ENCODE data around the gene PHKG2. TPM values are rescaled to one million over a fixed set of nuclear protein-coding genes. Genes with fewer than 3 reads are reported as not detected.
A peak's percentile ranks its signal among the peaks of the same experiment; 100 is the strongest.

Gene PHKG2
- total RNA-seq, 2 experiments from 2014 or later: 27.8 to 30.3 TPM

- peaks cover 11% of the 10 kb centered on the region for H3K4me1 Mint-ChIP-seq (ENCODE audit: low read depth)
- ChIA-PET POLR2A (interaction anchor here (0.6 to 1.8 kb wide), 5 partner anchors 10 to 71 kb away, joined by 3 to 5 read pairs (median 3); no protein-coding TSS in a partner anchor), CTCF (interaction anchor here (1.0 kb wide), 1 partner anchor 27 kb away, joined by 4 read pairs; no protein-coding TSS in a partner anchor)
- H3K27ac Mint-ChIP-seq: peak within 1 kb of the TSS; percentile 46
- no peaks in the 10 kb centered on the region for H3K9me3 Mint-ChIP-seq
- peaks cover 4% of the 10 kb centered on the region for H3K36me3 Mint-ChIP-seq (ENCODE audit: low read depth)
- H3K4me3 Mint-ChIP-seq: peak within 1 kb of the TSS; percentile 83
- no peaks in the 10 kb centered on the region for H3K27me3 Mint-ChIP-seq
- intact Hi-C loops (cut with micrococcal nuclease): no loop called here
- TF ChIP-seq CTCF (IDR thresholded peaks at IDR 0.05): no peak
- DNase-seq: peak; percentile 30
- ATAC-seq: peak; percentile 60
Observed at GRCh38 chr16:30786936-30787612, 38.8 kb downstream of the PHKG2 start, which contains the start of gene ZNF629. TSS of gene ZNF629 (minus strand) at chr16:30787205. CDS start at chr16:30784482, 2,723 bp downstream.

- peak overlapping the region; percentile 83 for H3K4me3 Mint-ChIP-seq
- DNase-seq (no peak), ATAC-seq (no peak)
- no peak for TF ChIP-seq CTCF (IDR thresholded peaks at IDR 0.05)
- no peaks in the 10 kb centered on the region for H3K27me3 Mint-ChIP-seq
- POLR2A ChIA-PET: interaction anchor here (0.9 to 1.8 kb wide), 5 partner anchors 11 to 26 kb away, joined by 3 to 5 read pairs (median 3); no protein-coding TSS in a partner anchor
- peaks cover 11% of the 10 kb centered on the region for H3K4me1 Mint-ChIP-seq (ENCODE audit: low read depth)
- CTCF ChIA-PET: interaction anchor here (1.0 kb wide), 1 partner anchor 26 kb away, joined by 4 read pairs; no protein-coding TSS in a partner anchor
- no peaks in the 10 kb centered on the region for H3K9me3 Mint-ChIP-seq
- peak overlapping the region; percentile 46 for H3K27ac Mint-ChIP-seq
- H3K36me3 Mint-ChIP-seq (ENCODE audit: low read depth): peaks cover 4% of the 10 kb centered on the region
- intact Hi-C loops (cut with micrococcal nuclease): no loop called here
Observed at GRCh38 chr16:30787613-30788378, 39.6 kb downstream of the PHKG2 start.

- Mint-ChIP-seq H3K4me1 (ENCODE audit: low read depth) (no peaks in the 10 kb centered on the region), H3K27ac (no peak overlapping the region), H3K36me3 (ENCODE audit: low read depth) (no peaks in the 10 kb centered on the region), H3K9me3 (no peaks in the 10 kb centered on the region), H3K27me3 (no peaks in the 10 kb centered on the region), H3K4me3 (no peak overlapping the region)
- CTCF ChIA-PET: interaction anchor here (1.5 to 2.4 kb wide), 4 partner anchors 9 to 149 kb away, joined by 5 to 6 read pairs (median 5); no protein-coding TSS in a partner anchor
- ATAC-seq (no peak), DNase-seq (no peak)
- no peak for TF ChIP-seq CTCF (IDR thresholded peaks at IDR 0.05)
- intact Hi-C loops (cut with micrococcal nuclease): no loop called here
- POLR2A ChIA-PET: interaction anchor here (1.2 to 1.9 kb wide), 2 partner anchors 12 to 17 kb away, joined by 3 to 8 read pairs; no protein-coding TSS in a partner anchor
Observed at GRCh38 chr16:30793508-30794069, 45.4 kb downstream of the PHKG2 start.

GRCh38 chr16:30794634-30795033 is 46.4 kb downstream of the PHKG2 start:
- H3K27ac Mint-ChIP-seq: no peak overlapping the region
- DNase-seq (no peak), ATAC-seq (no peak)
- POLR2A ChIA-PET: interaction anchor here (1.9 kb wide), 1 partner anchor 11 kb away, joined by 8 read pairs; no protein-coding TSS in a partner anchor
- CTCF ChIA-PET: interaction anchor here (1.6 to 2.4 kb wide), 2 partner anchors 18 to 100 kb away, joined by 5 read pairs; no protein-coding TSS in a partner anchor
- H3K9me3 Mint-ChIP-seq: no peaks in the 10 kb centered on the region
- intact Hi-C loops (cut with micrococcal nuclease): no loop called here
- no peaks in the 10 kb centered on the region for H3K4me1 Mint-ChIP-seq (ENCODE audit: low read depth)
- no peak overlapping the region for H3K4me3 Mint-ChIP-seq
- no peaks in the 10 kb centered on the region for H3K36me3 Mint-ChIP-seq (ENCODE audit: low read depth)
- no peak for TF ChIP-seq CTCF (IDR thresholded peaks at IDR 0.05)
- no peaks in the 10 kb centered on the region for H3K27me3 Mint-ChIP-seq
